Measurements from ENCODE around the gene VAV2.

- TF ChIP-seq CTCF (conservative IDR thresholded peaks at IDR 0.05; ENCODE audit: low read depth in 2 of 2) (no peak), EZH2 (IDR thresholded peaks at IDR 0.05; ENCODE audit: low read depth, unreplicated experiment) (no peak), POLR2AphosphoS5 (IDR thresholded peaks at IDR 0.05; ENCODE audit: low read depth) (no peak), REST (IDR thresholded peaks at IDR 0.05; ENCODE audit: unreplicated experiment) (no peak), STAT1 (IDR thresholded peaks at IDR 0.05; ENCODE audit: unreplicated experiment) (no peak), NANOG (IDR thresholded peaks at IDR 0.05; ENCODE audit: borderline replicate concordance) (no peak), EZH2phosphoT487 (IDR thresholded peaks at IDR 0.05; ENCODE audit: unreplicated experiment) (no peak), ZNF462 (CRISPR knock-in tag; IDR thresholded peaks at IDR 0.05) (no peak)
Measured at GRCh38 chr9:133876836-133877235, 115.3 kb downstream of the VAV2 start.

Data from GM23338 (cell line).